OCI-LY7 (cell line): ENCODE measurements around the gene C12orf75. TPM values are rescaled to one million over a fixed set of nuclear protein-coding genes. Genes with fewer than 3 reads are reported as not detected.

Experiments
- BruUV-seq: library from RNA; stranded (reverse); fragments of 400-500 nt; replicated peaks from 2 replicates; lab custom pipeline; 2021; lab: Mats Ljungman, UMichigan
- CTCF ChIA-PET: fragments of 300-600 bp; sonication (Branson Sonifier 250); formaldehyde crosslinking; loops from one replicate; lab custom pipeline; 2022; ENCODE audit warnings: antibody characterized with exemption; ENCODE audit not compliant: unreplicated experiment; lab: Charles Lee
- POLR2A ChIA-PET: fragments of 300-600 bp; sonication (Branson Sonifier 250); formaldehyde crosslinking; loops from one replicate; lab custom pipeline; 2022; ENCODE audit warnings: antibody characterized with exemption; lab: Charles Lee
- DNase-seq: peaks from one replicate; pipeline ENCODE4 v3.0.0-alpha.2; 2015; ENCODE audit warnings: low spot score
- H2AFZ ChIP-seq: fragments of 200-600 bp; sonication (generic), shearing (Covaris generic); 2 replicates; pipeline ENCODE4 v1.6.1; 2014; ENCODE audit warnings: mild to moderate bottlenecking, antibody characterized with exemption, low read length, moderate library complexity
- H3K27ac ChIP-seq: fragments of 200-600 bp; sonication (generic); 2 replicates; pipeline ENCODE4 v1.5.1; 2014; ENCODE audit warnings: mixed run types, low read depth, mild to moderate bottlenecking, moderate library complexity, low read length, inconsistent platforms; ENCODE audit not compliant: poor library complexity, severe bottlenecking
- H3K36me3 ChIP-seq: fragments of 200-600 bp; sonication (generic); 2 replicates; pipeline ENCODE4 v1.6.1; 2014; ENCODE audit warnings: mild to moderate bottlenecking, antibody characterized with exemption, low read length, moderate library complexity, mixed read lengths; ENCODE audit not compliant: insufficient read depth
- H3K4me1 ChIP-seq: fragments of 200-600 bp; sonication (generic); 2 replicates; pipeline ENCODE4 v1.5.1; 2014; ENCODE audit warnings: mild to moderate bottlenecking, low read length; ENCODE audit not compliant: insufficient read depth, poor library complexity, severe bottlenecking
- H3K4me2 ChIP-seq: fragments of 200-600 bp; sonication (generic); 2 replicates; pipeline ENCODE4 v1.6.1; 2014; ENCODE audit warnings: mild to moderate bottlenecking, low read length
- H3K4me3 ChIP-seq: fragments of 200-600 bp; sonication (generic); 2 replicates; pipeline ENCODE4 v1.5.1; 2014; ENCODE audit warnings: mild to moderate bottlenecking, low read depth, low read length; ENCODE audit not compliant: poor library complexity, severe bottlenecking
- H3K79me2 ChIP-seq: fragments of 200-600 bp; sonication (generic); 2 replicates; pipeline ENCODE4 v1.6.1; 2016; ENCODE audit warnings: low read depth, mild to moderate bottlenecking, low read length, moderate library complexity, mixed read lengths; ENCODE audit not compliant: insufficient read depth
- H3K9me2 ChIP-seq: fragments of 200-600 bp; sonication (generic); 2 replicates; pipeline ENCODE4 v1.6.1; 2016; ENCODE audit warnings: mild to moderate bottlenecking, low read length, mixed read lengths; ENCODE audit not compliant: insufficient read depth
- H3K9me3 ChIP-seq: fragments of 200-600 bp; sonication (generic); 2 replicates; pipeline ENCODE4 v1.6.1; 2014; ENCODE audit warnings: mild to moderate bottlenecking, mixed run types, low read length, mixed read lengths
- H4K20me1 ChIP-seq: fragments of 200-600 bp; sonication (generic); 2 replicates; pipeline ENCODE4 v1.6.1; 2014; ENCODE audit warnings: mild to moderate bottlenecking, antibody characterized with exemption, low read length, moderate library complexity, mixed read lengths; ENCODE audit not compliant: insufficient read depth
- CTCF ChIP-seq: fragments of 200-600 bp; sonication (generic); conservative IDR thresholded peaks from 2 replicates; pipeline ENCODE4 v1.5.1; 2014; ENCODE audit warnings: mild to moderate bottlenecking, antibody characterized with exemption, low read length, moderate library complexity, mixed read lengths
- EZH2phosphoT487 ChIP-seq: fragments of 200-600 bp; sonication (generic); IDR thresholded peaks from 2 replicates; pipeline ENCODE4 v1.6.1; 2018; ENCODE audit warnings: low read depth, borderline replicate concordance, mild to moderate bottlenecking, mixed run types, antibody characterized with exemption, low read length, moderate library complexity, mixed read lengths
- intact Hi-C: fragments of 100-400 bp; cut with micrococcal nuclease; formaldehyde crosslinking; loops from one replicate; pipeline ENCODE4 v1.10.0; 2022; ENCODE audit not compliant: unreplicated experiment
- total RNA-seq, 2 experiments: library from RNA; depleted of rRNA in 1 of 2; stranded (reverse); fragments of >200 nt in 1 of 2; shearing (Covaris generic) in 1 of 2; gene quantifications; 2 replicates each; pipeline ENCODE4 v1.2.3, GENCODE V29; 2014 to 2022

The C12orf75 gene
- total RNA-seq, 2 experiments from 2014 or later = 147 to 505 TPM

- H3K36me3 ChIP-seq = peaks cover 33% of the 10 kb centered on the region
- H3K9me2 ChIP-seq = no peaks in the 10 kb centered on the region
- H3K27ac ChIP-seq = no peak overlapping the region
- H3K9me3 ChIP-seq = no peaks in the 10 kb centered on the region
- H3K4me2 ChIP-seq = no peak overlapping the region
- no peaks in the 10 kb centered on the region for H3K4me1 ChIP-seq
- H4K20me1 ChIP-seq = no peaks in the 10 kb centered on the region
- H3K4me3 ChIP-seq = no peak overlapping the region
- intact Hi-C loops = no loop called here
- no peak for TF ChIP-seq CTCF
- no peak for TF ChIP-seq EZH2phosphoT487
- BruUV-seq = no TSS peak
- DNase-seq = no peak
- ChIA-PET POLR2A (interaction anchor here (0.7 to 1.8 kb wide), 3 partner anchors 10 to 56 kb away, joined by 3 to 5 read pairs (median 3); no protein-coding TSS in a partner anchor), CTCF (no interaction called here)
- no peak overlapping the region for H2AFZ ChIP-seq
- no peaks in the 10 kb centered on the region for H3K79me2 ChIP-seq
These were observed 46.6 kb downstream of the C12orf75 start for GRCh38 chr12:105377077-105377476.

GRCh38 chr12:105378911-105379310 is 48.4 kb downstream of the C12orf75 start:
- Histone ChIP-seq H3K9me3 (no peaks in the 10 kb centered on the region), H3K4me1 (peaks cover 9% of the 10 kb centered on the region), H3K79me2 (no peaks in the 10 kb centered on the region), H3K9me2 (no peaks in the 10 kb centered on the region), H3K4me3 (no peak overlapping the region), H3K27ac (no peak overlapping the region), H3K4me2 (no peak overlapping the region), H4K20me1 (no peaks in the 10 kb centered on the region), H2AFZ (no peak overlapping the region), H3K36me3 (peaks cover 15% of the 10 kb centered on the region)
- ChIA-PET CTCF (interaction anchor here (1.1 to 1.2 kb wide), 2 partner anchors 59 to 144 kb away, joined by 3 to 5 read pairs; no protein-coding TSS in a partner anchor), POLR2A (interaction anchor here (0.6 to 1.3 kb wide), 5 partner anchors 10 to 241 kb away, joined by 3 to 4 read pairs (median 3); no protein-coding TSS in a partner anchor)
- TF ChIP-seq EZH2phosphoT487 (no peak), CTCF (peak; percentile 55)
- no TSS peak for BruUV-seq
- peak; percentile 21 for DNase-seq
- intact Hi-C loops = loop anchor here (1.0 kb wide), 1 partner anchor 58 kb away; no protein-coding TSS in a partner anchor
